ENCODE measurements around the gene PSMD2. TPM values are rescaled to one million over a fixed set of nuclear protein-coding genes. Genes with fewer than 3 reads are reported as not detected.

Gene PSMD2
- total and polyA plus RNA-seq, 4 donors, result 78.7 to 222 (median 166) TPM

- DNase-seq (no peak), ATAC-seq (ENCODE audit: insufficient read depth, low FRiP score) (no peak)
- TF ChIP-seq CTCF (IDR thresholded peaks at IDR 0.05; ENCODE audit: control extremely low read depth, extremely low read depth), result no peak
- Histone ChIP-seq H3K36me3 (ENCODE audit: control insufficient read depth in 4 of 4, insufficient read depth in 4 of 4, low read length in 4 of 4) (no peaks in the 10 kb centered on the region), H3K27ac (ENCODE audit: low read depth in 1 of 2, low read length in 1 of 2) (no peak overlapping the region), H3K4me3 (no peak overlapping the region), H3K27me3 (ENCODE audit: control insufficient read depth in 3 of 3, insufficient read depth in 3 of 3, low read length in 2 of 3) (peaks cover 0 to 32% (median 24%) of the 10 kb centered on the region in 3 donors), H3K4me1 (ENCODE audit: control insufficient read depth in 5 of 5, insufficient read depth in 5 of 5, low read length in 5 of 5) (no peaks in the 10 kb centered on the region), H3K9me3 (ENCODE audit: control insufficient read depth in 4 of 4, insufficient read depth in 3 of 4, low read length in 3 of 4) (peaks cover 0 to 9% (median 0%) of the 10 kb centered on the region in 4 donors), H3K9ac (ENCODE audit: insufficient read depth in 1 of 2, low read length in 2 of 2) (no peak overlapping the region)
- 15 to 32% methylated on average over 1 of the region's 1 CpG for WGBS, 2 donors
Measured at GRCh38 chr3:184272269-184272668, 26.8 kb upstream of the PSMD2 start.

- 67 to 83% methylated on average over 12 of the region's 12 CpGs for WGBS, 2 donors
Measured at GRCh38 chr3:184275381-184275701, 23.7 kb upstream of the PSMD2 start.

GRCh38 chr3:184275961-184276910, 22.8 kb upstream of the PSMD2 start, which contains the start of gene ECE2:
Gene ECE2 (plus strand): TSS chr3:184276022. CDS start chr3:184276154, 132 bp downstream.
- ATAC-seq (ENCODE audit: insufficient read depth, low FRiP score) (no peak), DNase-seq (no peak)
- Histone ChIP-seq H3K27ac (ENCODE audit: low read depth in 1 of 2, low read length in 1 of 2) (no peak within 1 kb of the TSS), H3K4me3 (no peak within 1 kb of the TSS), H3K27me3 (ENCODE audit: control insufficient read depth in 3 of 3, insufficient read depth in 3 of 3, low read length in 2 of 3) (peaks cover 0 to 48% (median 37%) of the 10 kb centered on the region in 3 donors), H3K9ac (ENCODE audit: insufficient read depth in 1 of 2, low read length in 2 of 2) (no peak within 1 kb of the TSS), H3K36me3 (ENCODE audit: control insufficient read depth in 4 of 4, insufficient read depth in 4 of 4, low read length in 4 of 4) (no peaks in the 10 kb centered on the region), H3K9me3 (ENCODE audit: control insufficient read depth in 4 of 4, insufficient read depth in 3 of 4, low read length in 3 of 4) (peaks cover 0 to 9% (median 0%) of the 10 kb centered on the region in 4 donors), H3K4me1 (ENCODE audit: control insufficient read depth in 5 of 5, insufficient read depth in 5 of 5, low read length in 5 of 5) (no peaks in the 10 kb centered on the region)
- TF ChIP-seq CTCF (IDR thresholded peaks at IDR 0.05; ENCODE audit: control extremely low read depth, extremely low read depth), result no peak
- 13 to 27% methylated on average over 37 to 65 of the region's 65 CpGs for WGBS, 2 donors

More at GRCh38 chr3:184275381-184275701, 23.7 kb upstream of the PSMD2 start:
- Histone ChIP-seq H3K9me3 (ENCODE audit: control insufficient read depth in 4 of 4, insufficient read depth in 3 of 4, low read length in 3 of 4) (peaks cover 0 to 9% (median 0%) of the 10 kb centered on the region in 4 donors), H3K27ac (ENCODE audit: low read depth in 1 of 2, low read length in 1 of 2) (no peak overlapping the region), H3K9ac (ENCODE audit: insufficient read depth in 1 of 2, low read length in 2 of 2) (no peak overlapping the region), H3K4me3 (no peak overlapping the region), H3K27me3 (ENCODE audit: control insufficient read depth in 3 of 3, insufficient read depth in 3 of 3, low read length in 2 of 3) (peaks cover 0 to 51% (median 37%) of the 10 kb centered on the region in 3 donors), H3K4me1 (ENCODE audit: control insufficient read depth in 5 of 5, insufficient read depth in 5 of 5, low read length in 5 of 5) (no peaks in the 10 kb centered on the region), H3K36me3 (ENCODE audit: control insufficient read depth in 4 of 4, insufficient read depth in 4 of 4, low read length in 4 of 4) (no peaks in the 10 kb centered on the region)
- no peak for TF ChIP-seq CTCF (IDR thresholded peaks at IDR 0.05; ENCODE audit: control extremely low read depth, extremely low read depth)
- ATAC-seq (ENCODE audit: insufficient read depth, low FRiP score) (no peak), DNase-seq (no peak)
